Activated B cell treated with CpG ODN at 0.5 μM for 24 hours (primary cell): ENCODE measurements around the gene NRAS. TPM values are rescaled to one million over a fixed set of nuclear protein-coding genes. Genes with fewer than 3 reads are reported as not detected.

Experiments
- ATAC-seq: fragments of 200-7000 bp; cut with Tn5 transposase; one replicate; pipeline ENCODE4 v1.10.0; 2021; ENCODE audit warnings: low read depth, mild to moderate bottlenecking, moderate library complexity
- CTCF ChIA-PET: fragments of 350-600 bp; sonication (Branson Sonifier 250); formaldehyde crosslinking; loops from one replicate; lab custom pipeline; 2021; ENCODE audit warnings: antibody characterized with exemption; lab: Charles Lee
- POLR2A ChIA-PET: fragments of 350-600 bp; sonication (Branson Sonifier 250); formaldehyde crosslinking; loops from one replicate; lab custom pipeline; 2021; ENCODE audit warnings: antibody characterized with exemption; lab: Charles Lee
- DNase-seq: peaks from one replicate; pipeline ENCODE4 v3.0.0; 2022
- H3K27ac Mint-ChIP-seq: one replicate; pipeline ENCODE4 v1.8.0; 2020; ENCODE audit warnings: mixed read lengths
- H3K27me3 Mint-ChIP-seq: one replicate; pipeline ENCODE4 v1.8.0; 2021; ENCODE audit warnings: mixed read lengths
- H3K36me3 Mint-ChIP-seq: one replicate; pipeline ENCODE4 v1.8.0; 2021; ENCODE audit warnings: low read depth, mixed read lengths
- H3K4me1 Mint-ChIP-seq: one replicate; pipeline ENCODE4 v1.8.0; 2021; ENCODE audit warnings: mixed read lengths
- H3K4me3 Mint-ChIP-seq: one replicate; pipeline ENCODE4 v1.8.0; 2020; ENCODE audit warnings: mild to moderate bottlenecking, mixed read lengths
- H3K9me3 Mint-ChIP-seq: one replicate; pipeline ENCODE4 v1.8.0; 2020; ENCODE audit warnings: mixed read lengths
- CTCF ChIP-seq: fragments of 200-600 bp; IDR thresholded peaks from one replicate; pipeline ENCODE4 v1.8.0; 2022; ENCODE audit warnings: antibody characterized with exemption, mild to moderate bottlenecking
- intact Hi-C: fragments of 100-400 bp; cut with micrococcal nuclease; formaldehyde crosslinking; loops from one replicate; pipeline ENCODE4 v1.15.1; 2024
- total RNA-seq: library from RNA; stranded (reverse); gene quantifications from 2 replicates; pipeline ENCODE4 v1.2.3, GENCODE V29; 2022

The NRAS gene
- total RNA-seq, 1 donor from 2014 or later: 55.5 TPM

- Mint-ChIP-seq H3K36me3 (peaks cover 31% of the 10 kb centered on the region), H3K27me3 (peaks cover 3% of the 10 kb centered on the region), H3K4me1 (peaks cover 4% of the 10 kb centered on the region), H3K9me3 (no peaks in the 10 kb centered on the region), H3K27ac (no peak overlapping the region), H3K4me3 (no peak overlapping the region)
- TF ChIP-seq CTCF: no peak
- CTCF ChIA-PET: no interaction called here
- POLR2A ChIA-PET: no interaction called here
- ATAC-seq (no peak), DNase-seq (no peak)
- intact Hi-C loops: no loop called here
These were observed 13.3 kb downstream of the NRAS start for GRCh38 chr1:114703242-114703641.

GRCh38 chr1:114702737-114703136 is 13.8 kb downstream of the NRAS start:
- Mint-ChIP-seq H3K4me3 (no peak overlapping the region), H3K4me1 (peaks cover 4% of the 10 kb centered on the region), H3K27ac (no peak overlapping the region), H3K27me3 (peaks cover 3% of the 10 kb centered on the region), H3K9me3 (no peaks in the 10 kb centered on the region), H3K36me3 (peaks cover 28% of the 10 kb centered on the region)
- no peak for ATAC-seq
- POLR2A ChIA-PET: no interaction called here
- no peak for TF ChIP-seq CTCF
- intact Hi-C loops: no loop called here
- CTCF ChIA-PET: no interaction called here
- no peak for DNase-seq

GRCh38 chr1:114701931-114702330 is 14.6 kb downstream of the NRAS start:
- CTCF ChIA-PET: no interaction called here
- no peak for DNase-seq
- no peak for ATAC-seq
- Mint-ChIP-seq H3K27me3 (peaks cover 3% of the 10 kb centered on the region), H3K27ac (no peak overlapping the region), H3K4me3 (no peak overlapping the region), H3K4me1 (peaks cover under 1% of the 10 kb centered on the region), H3K9me3 (no peaks in the 10 kb centered on the region), H3K36me3 (peaks cover 19% of the 10 kb centered on the region)
- intact Hi-C loops: no loop called here
- POLR2A ChIA-PET: no interaction called here
- no peak for TF ChIP-seq CTCF

GRCh38 chr1:114700036-114700600 is 16.5 kb downstream of the NRAS start:
- no peak for DNase-seq
- no peaks in the 10 kb centered on the region for H3K9me3 Mint-ChIP-seq
- intact Hi-C loops: no loop called here
- no peak for TF ChIP-seq CTCF
- H3K4me1 Mint-ChIP-seq: no peaks in the 10 kb centered on the region
- H3K27me3 Mint-ChIP-seq: peaks cover 6% of the 10 kb centered on the region
- H3K36me3 Mint-ChIP-seq: peaks cover 4% of the 10 kb centered on the region
- no peak for ATAC-seq
- ChIA-PET CTCF (no interaction called here), POLR2A (no interaction called here)
- no peak overlapping the region for H3K4me3 Mint-ChIP-seq
- H3K27ac Mint-ChIP-seq: no peak overlapping the region

GRCh38 chr1:114696810-114697209 is 19.8 kb downstream of the NRAS start:
- Mint-ChIP-seq H3K27me3 (peaks cover 7% of the 10 kb centered on the region), H3K36me3 (no peaks in the 10 kb centered on the region), H3K4me1 (no peaks in the 10 kb centered on the region), H3K27ac (no peak overlapping the region), H3K9me3 (no peaks in the 10 kb centered on the region), H3K4me3 (no peak overlapping the region)
- ChIA-PET CTCF (no interaction called here), POLR2A (no interaction called here)
- ATAC-seq (no peak), DNase-seq (no peak)
- TF ChIP-seq CTCF: no peak
- intact Hi-C loops: no loop called here
